LNCaP clone FGC (cell line): ENCODE data around the gene WDR77.

Experiments
- DNase-seq: peaks from one replicate; pipeline ENCODE4 v3.0.0-alpha.2; 2011; ENCODE audit warnings: low read depth
- H3K4me3 ChIP-seq: 2 replicates; pipeline ENCODE4 v1.5.1; 2011; ENCODE audit warnings: mild to moderate bottlenecking, low read depth, low read length, control low read depth
- TF ChIP-seq, protein P1 (sequence below): IDR thresholded peaks from 2 replicates; pipeline ENCODE4 v1.5.1; 2012; ENCODE audit warnings: mild to moderate bottlenecking; ENCODE audit not compliant: control insufficient read depth, insufficient read depth; ENCODE audit errors: extremely low read depth

Gene WDR77

GRCh38 chr1:111392042-111392441 is 57.0 kb downstream of the WDR77 start:
- no peak for DNase-seq
- TF ChIP-seq, protein P1, sequence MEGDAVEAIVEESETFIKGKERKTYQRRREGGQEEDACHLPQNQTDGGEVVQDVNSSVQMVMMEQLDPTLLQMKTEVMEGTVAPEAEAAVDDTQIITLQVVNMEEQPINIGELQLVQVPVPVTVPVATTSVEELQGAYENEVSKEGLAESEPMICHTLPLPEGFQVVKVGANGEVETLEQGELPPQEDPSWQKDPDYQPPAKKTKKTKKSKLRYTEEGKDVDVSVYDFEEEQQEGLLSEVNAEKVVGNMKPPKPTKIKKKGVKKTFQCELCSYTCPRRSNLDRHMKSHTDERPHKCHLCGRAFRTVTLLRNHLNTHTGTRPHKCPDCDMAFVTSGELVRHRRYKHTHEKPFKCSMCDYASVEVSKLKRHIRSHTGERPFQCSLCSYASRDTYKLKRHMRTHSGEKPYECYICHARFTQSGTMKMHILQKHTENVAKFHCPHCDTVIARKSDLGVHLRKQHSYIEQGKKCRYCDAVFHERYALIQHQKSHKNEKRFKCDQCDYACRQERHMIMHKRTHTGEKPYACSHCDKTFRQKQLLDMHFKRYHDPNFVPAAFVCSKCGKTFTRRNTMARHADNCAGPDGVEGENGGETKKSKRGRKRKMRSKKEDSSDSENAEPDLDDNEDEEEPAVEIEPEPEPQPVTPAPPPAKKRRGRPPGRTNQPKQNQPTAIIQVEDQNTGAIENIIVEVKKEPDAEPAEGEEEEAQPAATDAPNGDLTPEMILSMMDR, result no peak
- no peak overlapping the region for H3K4me3 ChIP-seq
